C1 segment of cervical spinal cord (tissue), 14 donors: ENCODE results near the gene IL7R.
A peak's percentile ranks its signal among the peaks of the same experiment; 100 is the strongest.

ENCODE experiments used
- DNase-seq, 14 donors: peaks; one replicate each; lab custom pipeline; 2025; lab: John Stamatoyannopoulos, UW

IL7R gene

DNA sequence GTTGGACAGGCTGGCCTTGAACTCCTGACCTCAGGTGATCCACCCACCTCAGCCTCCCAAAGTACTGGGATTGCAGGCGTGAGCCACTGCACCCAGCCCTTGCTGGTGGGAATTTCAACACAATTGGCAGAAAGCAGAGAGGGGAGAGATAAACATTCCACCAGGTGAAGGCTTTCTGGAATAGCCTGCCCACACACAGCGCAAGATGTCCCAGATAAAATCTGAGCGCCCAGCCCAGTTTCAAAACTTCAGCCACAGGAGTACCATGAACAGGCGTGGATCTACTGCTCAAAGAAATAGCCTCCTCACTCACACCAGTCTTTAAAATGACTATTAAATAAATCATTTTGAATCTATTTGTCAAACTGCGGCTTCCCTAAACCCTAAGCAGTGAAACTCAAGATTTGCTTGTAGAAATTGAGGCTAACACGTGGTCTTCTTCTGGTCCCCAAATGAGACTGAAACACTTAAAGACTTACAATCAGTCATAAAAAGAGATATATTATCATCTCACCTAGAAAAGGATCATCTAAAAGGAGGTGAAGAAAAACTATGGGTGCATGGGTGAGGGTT lies 47.0 kb downstream of the IL7R start:
- DNase-seq: no peak

DNA sequence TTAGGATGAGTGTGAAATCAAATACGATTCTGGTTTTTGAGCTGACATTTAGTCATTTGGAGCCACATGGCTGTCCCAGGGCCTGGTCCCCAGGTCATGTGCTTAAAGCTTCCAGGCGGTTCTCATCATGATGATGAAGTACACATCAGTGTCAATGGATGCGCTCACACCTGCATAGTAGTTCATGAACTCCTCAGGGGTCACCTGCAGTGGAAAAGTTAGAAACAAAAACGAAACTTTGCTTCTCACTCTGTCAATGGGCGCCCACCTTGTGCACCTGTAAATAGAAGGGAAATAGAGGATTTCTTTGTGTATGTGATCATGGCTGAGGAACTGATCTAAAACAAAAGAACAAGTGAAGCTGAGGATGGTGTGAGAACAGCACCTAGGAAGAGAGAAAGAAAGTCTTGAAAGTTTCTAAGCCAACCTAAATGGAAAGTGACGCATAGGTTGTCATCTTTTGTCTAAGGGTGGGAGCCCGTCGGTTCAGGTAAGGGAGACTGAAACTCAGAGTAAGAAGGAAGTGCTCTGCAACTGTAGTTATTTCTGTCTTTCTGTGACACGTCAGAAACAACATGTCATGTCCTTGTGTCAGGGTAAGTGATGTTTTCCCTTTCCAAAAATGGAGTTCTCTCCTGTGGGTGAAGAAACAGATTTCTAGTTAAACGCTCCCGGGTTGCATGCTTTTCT lies 47.9 kb downstream of the IL7R start:
- DNase-seq: no peak

DNA sequence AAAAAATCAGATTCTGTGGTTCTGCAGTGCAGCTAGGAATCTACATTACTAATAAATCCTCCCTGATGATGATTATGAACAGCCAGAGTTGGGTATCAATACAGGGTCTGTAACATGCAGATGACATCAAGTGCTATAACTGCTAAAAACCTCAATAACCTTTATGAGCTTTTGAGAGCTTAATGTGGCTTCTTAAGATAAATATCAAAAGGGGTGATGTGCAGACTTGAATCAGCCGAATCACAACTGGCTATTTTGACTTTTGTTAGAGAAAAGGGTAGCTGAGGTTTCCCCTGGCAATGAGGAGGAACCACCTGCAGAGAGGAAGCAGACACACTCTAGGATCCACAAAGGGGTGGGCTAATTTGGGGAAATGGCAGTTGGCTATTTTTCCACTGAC lies 51.5 kb downstream of the IL7R start:
- no peak for DNase-seq

DNA sequence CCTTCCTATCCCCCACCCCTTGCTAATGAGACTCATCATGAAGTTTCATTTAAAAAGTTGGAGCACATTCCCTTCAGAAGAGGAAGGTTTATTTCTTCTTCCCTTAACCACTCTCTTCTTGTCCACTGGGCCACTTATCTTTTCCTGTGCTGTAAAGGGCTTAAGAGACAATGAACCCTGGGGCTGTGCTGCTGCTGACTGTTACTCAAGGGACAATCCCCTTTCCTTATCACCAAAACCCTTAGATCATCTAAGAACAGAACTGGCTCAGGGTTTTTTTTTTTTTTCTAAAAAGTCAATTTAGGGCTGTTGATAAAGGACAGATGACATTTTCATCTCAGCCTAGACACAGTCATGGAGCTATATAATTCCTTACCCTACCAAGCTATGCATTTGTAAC lies 52.1 kb downstream of the IL7R start:
- DNase-seq: no peak

DNA sequence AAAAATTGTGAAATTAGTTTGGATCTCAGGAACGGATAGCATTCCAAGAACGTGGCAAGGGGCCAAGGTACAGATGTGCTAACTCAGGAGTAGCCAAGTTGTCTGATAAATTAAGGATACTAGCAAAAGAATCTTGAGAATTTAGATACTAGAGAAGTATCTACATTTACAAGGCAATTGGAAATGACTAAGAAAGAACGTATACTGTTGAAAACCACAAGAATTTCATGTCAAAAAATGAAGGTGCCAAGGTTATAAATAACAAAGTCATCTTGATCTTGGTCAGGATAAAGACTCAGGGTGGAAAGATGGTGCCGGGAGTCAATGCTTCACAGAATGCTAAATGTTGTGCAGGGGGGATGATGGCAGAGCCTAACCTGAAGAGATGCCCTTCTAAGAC lies 62.5 kb downstream of the IL7R start:
- DNase-seq: no peak

DNA sequence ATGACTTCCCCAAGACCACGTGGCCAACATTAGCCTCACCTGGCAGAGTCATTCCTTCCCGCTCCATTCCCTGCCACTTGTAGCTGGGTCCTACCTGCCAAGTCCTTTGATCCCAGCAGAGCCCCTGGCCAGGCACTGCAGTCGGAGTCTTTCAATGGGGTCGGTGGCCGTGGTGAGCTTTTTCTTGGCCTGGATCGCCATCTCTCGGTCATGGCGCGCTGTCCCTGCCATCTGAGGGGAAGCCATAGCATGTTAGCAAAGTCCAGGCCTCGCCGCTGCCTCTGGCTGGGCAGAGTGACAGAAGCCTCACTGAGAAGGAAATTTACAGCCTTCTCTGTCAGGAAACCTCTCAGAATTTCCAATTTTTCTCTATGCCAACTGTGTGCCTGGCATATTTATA lies 64.2 kb downstream of the IL7R start:
- DNase-seq: no peak

DNA sequence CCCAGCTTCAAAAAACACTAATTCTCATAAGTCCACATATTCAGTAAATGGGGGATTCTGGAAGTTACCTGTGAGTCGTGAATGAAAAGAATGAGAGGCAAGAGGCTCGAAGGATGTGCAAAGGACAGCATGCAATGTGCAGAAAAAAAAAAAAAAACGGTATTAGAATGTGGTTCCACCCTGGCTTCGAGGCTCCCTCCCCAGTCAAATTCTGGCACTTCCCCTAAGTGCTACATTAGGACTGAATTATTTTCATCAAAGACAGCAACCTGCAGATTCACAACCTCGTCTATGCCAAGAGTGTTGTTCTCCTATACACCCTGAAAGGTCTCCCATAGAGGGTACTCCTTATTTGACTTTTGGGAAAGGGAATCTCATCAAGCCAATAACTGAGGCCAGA lies 65.2 kb downstream of the IL7R start:
- DNase-seq: no peak

DNA sequence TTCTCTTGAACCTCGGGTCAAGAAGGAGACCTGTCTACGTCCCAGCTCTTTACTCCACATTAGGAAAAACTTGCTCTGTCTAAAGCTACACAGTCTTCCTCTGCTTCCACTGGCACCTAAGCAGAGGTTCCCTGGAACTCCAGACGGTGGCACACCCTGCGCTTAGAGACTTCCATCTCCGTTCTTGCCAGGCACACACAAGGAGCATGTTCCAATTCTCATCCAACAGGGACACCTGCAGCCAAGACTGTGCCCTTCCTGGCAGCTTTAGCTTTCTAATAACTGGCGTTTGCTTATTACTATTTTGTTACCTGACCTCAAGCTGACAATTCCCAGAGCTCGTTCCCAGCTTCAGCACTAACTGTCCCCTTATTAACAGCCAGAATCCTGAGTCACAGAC lies 65.8 kb downstream of the IL7R start:
- DNase-seq: no peak

DNA sequence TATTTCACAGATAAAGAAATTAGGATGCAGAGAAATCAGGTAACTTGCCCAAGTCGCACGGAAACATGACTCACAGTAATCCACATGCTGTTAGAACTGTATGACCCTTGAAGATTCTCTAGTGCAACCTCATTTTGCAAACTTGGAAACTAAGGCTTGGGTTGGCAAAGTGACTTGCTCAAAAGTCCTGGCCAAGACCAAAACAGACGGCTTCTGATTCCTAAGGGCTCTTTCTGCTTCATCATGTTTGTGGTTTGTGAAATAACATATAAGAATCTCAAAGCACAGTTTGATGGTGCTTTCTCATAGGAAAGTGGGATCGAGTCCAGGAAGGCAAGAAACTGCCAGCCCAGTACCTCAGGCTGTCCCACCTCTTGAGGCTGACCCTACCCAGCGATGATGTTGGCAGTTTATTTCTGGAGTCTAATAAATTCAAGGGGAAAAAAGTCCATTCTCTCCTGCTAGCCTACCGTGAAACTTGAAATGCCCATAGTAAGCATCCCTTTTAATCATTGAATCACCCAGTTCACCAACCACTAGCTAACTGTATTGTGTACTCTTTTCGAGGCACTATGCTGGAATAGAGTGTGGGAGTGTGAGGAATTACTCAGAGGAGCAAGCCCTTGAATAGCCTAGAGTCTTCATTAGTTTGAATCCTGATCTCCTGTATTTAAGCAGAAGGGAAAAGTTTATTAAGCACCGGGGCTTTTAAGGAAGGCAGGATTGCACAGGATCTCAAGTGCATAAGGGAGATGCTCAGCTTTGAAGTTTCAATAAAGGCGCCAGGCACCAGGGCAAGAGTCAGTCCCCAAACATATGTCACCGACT lies 67.6 kb downstream of the IL7R start:
- peak in 1 of 14 donors; percentile 35 for DNase-seq

DNA sequence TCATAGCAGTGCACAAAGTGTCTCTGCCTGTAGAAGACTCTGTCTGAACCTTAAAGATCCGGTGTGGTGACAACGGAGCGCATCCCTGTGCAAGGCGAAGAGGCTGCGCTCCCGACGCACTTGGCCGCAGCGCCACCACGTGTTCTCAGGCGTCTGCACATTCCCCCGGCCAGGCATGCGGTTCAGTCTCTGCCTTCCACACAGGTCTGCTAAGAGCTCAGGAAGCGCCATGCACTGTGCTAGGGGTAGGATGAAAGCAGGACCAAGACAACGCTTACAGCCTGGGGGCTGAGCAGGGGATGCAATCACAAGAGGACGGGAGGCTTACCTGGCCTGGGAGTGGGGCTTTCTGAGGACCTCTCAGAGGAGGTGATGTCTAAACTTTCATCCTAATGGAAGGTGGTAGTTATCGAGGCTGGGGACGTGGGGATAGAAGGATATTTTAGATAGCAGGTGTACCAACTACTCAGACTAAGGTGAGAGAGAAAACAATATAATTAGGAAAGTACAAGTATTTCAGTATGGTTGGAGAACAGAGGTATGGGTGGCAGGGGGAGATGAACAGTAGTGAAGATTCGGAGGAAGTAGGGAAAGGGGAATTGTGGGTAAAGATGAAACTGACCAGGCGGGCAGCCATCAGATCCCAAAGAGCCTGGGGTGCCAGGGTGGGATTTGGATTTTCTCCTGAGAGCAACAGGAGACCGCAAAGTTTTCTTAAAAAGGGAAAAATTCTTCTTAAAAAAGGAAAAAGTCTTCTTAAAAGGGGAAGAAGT lies 68.4 kb downstream of the IL7R start:
- DNase-seq: peak in 11 of 14 donors; percentile 2 to 62 (median 36)

DNA sequence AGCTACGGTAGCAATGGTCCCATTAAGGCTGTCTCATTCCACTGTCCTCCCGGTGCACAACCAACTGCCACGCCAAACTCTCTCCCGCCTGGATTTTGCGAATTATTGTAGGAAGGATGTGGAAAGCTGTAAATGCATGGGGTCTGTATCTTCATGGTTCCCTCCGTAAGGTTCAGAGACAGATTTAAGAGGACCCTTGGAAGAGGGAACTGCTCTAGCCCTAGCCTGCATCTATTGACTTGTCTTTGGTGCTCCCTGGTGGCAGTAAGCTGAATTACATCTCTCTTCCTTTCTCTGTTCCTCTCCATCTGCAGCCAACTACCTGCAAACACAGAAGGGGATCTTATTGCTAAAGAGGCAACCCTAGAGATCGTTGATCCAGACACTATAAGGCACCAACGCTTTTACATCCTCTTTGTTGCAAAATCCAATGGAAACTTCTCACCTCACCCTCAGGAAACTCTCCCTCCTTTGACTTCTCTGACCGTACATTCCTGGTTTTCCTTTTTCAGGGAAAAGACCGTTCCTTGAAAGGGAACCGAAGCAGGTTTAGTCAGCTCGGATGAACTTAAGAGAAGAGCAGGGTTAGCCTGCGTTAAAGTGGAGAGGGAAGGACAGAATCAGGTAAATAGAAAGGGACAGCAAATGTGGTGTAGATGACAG lies 69.8 kb downstream of the IL7R start:
- peak in 10 of 14 donors; percentile 1 to 54 (median 32) for DNase-seq
